OCI-LY7 (cell line): ENCODE data around the gene CCDC116.

Experiments
- CTCF ChIP-seq: fragments of 200-600 bp; sonication (generic); conservative IDR thresholded peaks from 2 replicates; pipeline ENCODE4 v1.5.1; 2014; ENCODE audit warnings: mild to moderate bottlenecking, antibody characterized with exemption, low read length, moderate library complexity, mixed read lengths
- EZH2phosphoT487 ChIP-seq: fragments of 200-600 bp; sonication (generic); IDR thresholded peaks from 2 replicates; pipeline ENCODE4 v1.6.1; 2018; ENCODE audit warnings: low read depth, borderline replicate concordance, mild to moderate bottlenecking, mixed run types, antibody characterized with exemption, low read length, moderate library complexity, mixed read lengths

DNA sequence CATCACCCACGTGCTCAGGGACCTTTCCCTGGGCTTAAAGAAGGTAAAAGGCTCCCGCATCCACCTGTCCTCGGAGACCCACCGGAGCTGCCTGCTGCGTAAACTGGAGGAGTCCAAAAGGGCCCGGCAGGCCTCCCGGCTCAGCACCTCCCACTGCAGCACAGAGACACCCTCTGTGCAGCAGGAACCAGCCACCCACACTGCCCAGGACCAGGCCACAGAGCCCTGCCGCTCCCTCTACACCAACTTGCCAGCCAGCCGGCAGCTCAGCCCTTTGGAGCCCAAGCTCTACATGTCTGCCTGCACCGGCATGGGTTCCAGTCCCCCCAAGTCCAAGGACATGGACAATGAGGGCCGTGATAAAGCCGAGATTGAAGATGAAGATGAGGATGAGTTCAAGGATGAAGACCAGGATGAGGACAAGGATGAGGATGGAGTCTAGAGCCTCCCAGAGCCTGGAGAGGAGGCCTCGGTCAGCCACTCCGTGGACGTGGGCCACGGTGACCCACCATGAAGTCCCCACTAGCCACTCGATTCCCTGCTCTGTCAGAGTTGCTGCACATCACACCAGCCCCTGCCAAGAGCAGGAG is 4.2 kb downstream of the CCDC116 start:
- TF ChIP-seq CTCF (no peak), EZH2phosphoT487 (no peak)
